Ovary (tissue), 3 donors: ENCODE data around the gene TAF15.

Source experiments
- EP300 ChIP-seq: sonication (generic); formaldehyde crosslinking; IDR thresholded peaks from one replicate; pipeline ENCODE4 v1.6.1; 2017; ENCODE audit warnings: antibody characterized with exemption
- TF ChIP-seq, protein P1 (sequence below), 3 donors: fragments of 450-650 bp in 2 of 3; fragments of 200-600 bp in 1 of 3; IDR thresholded peaks; one replicate each; pipeline versions ENCODE4 v1.5.1 to v1.8.0; 2016 to 2022; ENCODE audit warnings: antibody characterized with exemption in 3 of 3, mild to moderate bottlenecking in 1 of 3
- donor health status: DM: no; HTN: no; CAD: no.

DNA sequence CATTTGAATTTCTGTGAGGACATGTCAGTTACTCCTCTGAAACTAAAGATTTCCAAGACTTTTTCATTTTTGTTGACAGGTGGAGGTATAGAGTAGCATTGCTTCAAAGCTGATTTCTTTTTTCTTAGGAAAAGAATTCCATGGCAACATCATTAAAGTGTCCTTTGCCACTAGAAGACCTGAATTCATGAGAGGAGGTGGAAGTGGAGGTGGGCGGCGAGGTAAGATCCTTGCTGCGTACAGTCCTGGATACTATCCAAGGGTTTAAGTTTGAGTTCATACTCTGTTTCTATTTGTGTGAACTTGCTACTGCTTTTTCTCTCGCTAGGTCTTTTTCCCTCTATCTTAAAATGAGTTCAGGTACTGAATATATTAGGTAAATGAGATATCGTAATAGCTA lies 33.0 kb downstream of the TAF15 start:
- TF ChIP-seq EP300: no peak
- TF ChIP-seq, protein P1, sequence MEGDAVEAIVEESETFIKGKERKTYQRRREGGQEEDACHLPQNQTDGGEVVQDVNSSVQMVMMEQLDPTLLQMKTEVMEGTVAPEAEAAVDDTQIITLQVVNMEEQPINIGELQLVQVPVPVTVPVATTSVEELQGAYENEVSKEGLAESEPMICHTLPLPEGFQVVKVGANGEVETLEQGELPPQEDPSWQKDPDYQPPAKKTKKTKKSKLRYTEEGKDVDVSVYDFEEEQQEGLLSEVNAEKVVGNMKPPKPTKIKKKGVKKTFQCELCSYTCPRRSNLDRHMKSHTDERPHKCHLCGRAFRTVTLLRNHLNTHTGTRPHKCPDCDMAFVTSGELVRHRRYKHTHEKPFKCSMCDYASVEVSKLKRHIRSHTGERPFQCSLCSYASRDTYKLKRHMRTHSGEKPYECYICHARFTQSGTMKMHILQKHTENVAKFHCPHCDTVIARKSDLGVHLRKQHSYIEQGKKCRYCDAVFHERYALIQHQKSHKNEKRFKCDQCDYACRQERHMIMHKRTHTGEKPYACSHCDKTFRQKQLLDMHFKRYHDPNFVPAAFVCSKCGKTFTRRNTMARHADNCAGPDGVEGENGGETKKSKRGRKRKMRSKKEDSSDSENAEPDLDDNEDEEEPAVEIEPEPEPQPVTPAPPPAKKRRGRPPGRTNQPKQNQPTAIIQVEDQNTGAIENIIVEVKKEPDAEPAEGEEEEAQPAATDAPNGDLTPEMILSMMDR (IDR thresholded peaks at IDR 0.05): no peak
